GM12892 (cell line): ENCODE measurements around the gene GSTM4.

Experiments used
- POLR2A ChIP-seq: IDR thresholded peaks from 2 replicates; pipeline ENCODE4 v1.6.1; 2011; ENCODE audit warnings: low read depth, low read length, control low read depth
- POLR2AphosphoS5 ChIP-seq: IDR thresholded peaks from 2 replicates; pipeline ENCODE4 v1.6.1; 2011; ENCODE audit warnings: low read depth, low read length, control low read depth
- TAF1 ChIP-seq: IDR thresholded peaks from 2 replicates; pipeline ENCODE4 v1.6.1; 2011; ENCODE audit warnings: low read depth, mild to moderate bottlenecking, control low read depth, low read length, borderline replicate concordance

- TF ChIP-seq POLR2AphosphoS5 (no peak), TAF1 (no peak), POLR2A (no peak)
Observed at GRCh38 chr1:109634292-109634691, 21.6 kb upstream of the GSTM4 start.
